ENCODE data around the gene BEST3.

BEST3 gene

GRCh38 chr12:69726922-69727321 lies 27.8 kb upstream of the BEST3 start:
- H3K4me3 ChIP-seq (replicated peaks; ENCODE audit: low read depth, low read length) = no peak overlapping the region
- no peak for TF ChIP-seq CTCF (IDR thresholded peaks at IDR 0.05; ENCODE audit: low read depth, low read length, missing control alignments)
- DNase-seq (ENCODE audit: extremely low read depth, low read depth) = no peak

GRCh38 chr12:69720750-69721149 lies 21.6 kb upstream of the BEST3 start:
- no peak for TF ChIP-seq CTCF (IDR thresholded peaks at IDR 0.05; ENCODE audit: low read depth, low read length, missing control alignments)
- no peak overlapping the region for H3K4me3 ChIP-seq (replicated peaks; ENCODE audit: low read depth, low read length)
- no peak for DNase-seq (ENCODE audit: extremely low read depth, low read depth)

DNA sequence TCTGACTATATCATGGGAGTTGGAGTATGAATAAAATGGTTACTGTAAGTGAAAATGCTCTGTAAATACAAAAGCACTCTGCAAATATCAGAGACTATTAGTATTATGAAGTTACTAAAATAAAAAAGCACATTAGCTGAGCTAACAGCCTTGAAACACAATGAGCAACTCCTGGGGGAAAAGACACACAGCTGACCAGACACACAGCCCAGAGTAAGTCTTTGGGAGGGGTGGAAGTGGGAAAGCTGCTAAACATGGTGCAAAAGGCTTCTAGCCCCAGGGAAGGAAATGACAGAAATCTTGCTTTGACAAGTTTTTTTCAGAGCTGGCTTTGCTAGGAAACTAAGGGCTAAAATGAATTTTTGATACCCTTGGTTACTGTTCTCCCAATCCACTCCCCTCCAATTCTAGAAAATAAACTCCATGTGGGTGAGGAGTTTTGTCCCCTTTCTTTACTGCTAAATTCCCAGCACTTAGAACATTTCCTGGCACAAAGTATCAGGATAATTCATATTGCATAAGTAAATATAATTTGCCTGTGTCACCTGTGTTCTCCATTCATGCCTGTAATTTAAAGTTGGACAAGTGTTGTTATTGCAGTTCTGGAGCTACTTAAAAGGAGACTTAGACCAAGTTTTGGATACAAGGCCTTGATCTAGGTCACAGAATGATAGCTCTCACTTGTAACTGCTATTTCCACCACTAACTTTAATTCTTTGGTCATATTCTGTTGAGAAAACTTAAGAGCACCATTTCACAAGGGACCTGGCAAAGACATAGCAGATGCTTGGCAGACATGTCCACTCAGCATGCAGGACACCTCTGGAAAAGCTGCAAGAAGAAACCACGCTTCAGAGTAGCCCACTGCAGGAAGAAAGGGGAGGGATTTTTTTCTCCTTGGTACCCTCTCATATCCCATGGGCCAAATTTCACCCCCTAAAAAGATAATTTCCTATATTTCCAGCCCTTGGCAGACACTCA lies 20.5 kb upstream of the BEST3 start:
- TF ChIP-seq CTCF (IDR thresholded peaks at IDR 0.05; ENCODE audit: low read depth, low read length, missing control alignments) = no peak
- no peak overlapping the region for H3K4me3 ChIP-seq (replicated peaks; ENCODE audit: low read depth, low read length)
- DNase-seq (ENCODE audit: extremely low read depth, low read depth) = no peak

GRCh38 chr12:69714542-69714941 lies 15.4 kb upstream of the BEST3 start:
- no peak overlapping the region for H3K4me3 ChIP-seq (replicated peaks; ENCODE audit: low read depth, low read length)
- no peak for DNase-seq (ENCODE audit: extremely low read depth, low read depth)
- no peak for TF ChIP-seq CTCF (IDR thresholded peaks at IDR 0.05; ENCODE audit: low read depth, low read length, missing control alignments)

- no peak for TF ChIP-seq CTCF (IDR thresholded peaks at IDR 0.05; ENCODE audit: low read depth, low read length, missing control alignments)
- no peak for DNase-seq (ENCODE audit: extremely low read depth, low read depth)
- no peak overlapping the region for H3K4me3 ChIP-seq (replicated peaks; ENCODE audit: low read depth, low read length)
Observed at GRCh38 chr12:69712826-69713225, 13.7 kb upstream of the BEST3 start.

GRCh38 chr12:69708649-69709048 lies 9.5 kb upstream of the BEST3 start:
- H3K4me3 ChIP-seq (replicated peaks; ENCODE audit: low read depth, low read length) = no peak overlapping the region
- TF ChIP-seq CTCF (IDR thresholded peaks at IDR 0.05; ENCODE audit: low read depth, low read length, missing control alignments) = no peak
- DNase-seq (ENCODE audit: extremely low read depth, low read depth) = no peak
